B cell (primary cell): ENCODE measurements around the gene OR2F2. TPM values are rescaled to one million over a fixed set of nuclear protein-coding genes. Genes with fewer than 3 reads are reported as not detected.

Source experiments
- ATAC-seq: fragments of 200-7000 bp; cut with Tn5 transposase; one replicate; pipeline ENCODE4 v1.10.0; 2021; ENCODE audit warnings: low read depth, mild to moderate bottlenecking, moderate number of reproducible peaks, moderate library complexity
- CTCF ChIA-PET: fragments of 350-600 bp; sonication (Branson Sonifier 250); formaldehyde crosslinking; loops from one replicate; lab custom pipeline; 2021; ENCODE audit warnings: antibody characterized with exemption, inconsistent platforms; lab: Charles Lee
- POLR2A ChIA-PET: fragments of 350-600 bp; sonication (Branson Sonifier 250); formaldehyde crosslinking; loops from one replicate; lab custom pipeline; 2021; ENCODE audit warnings: antibody characterized with exemption; lab: Charles Lee
- DNase-seq: peaks from one replicate; pipeline ENCODE4 v3.0.0; 2013
- H2AFZ ChIP-seq: 2 replicates; pipeline ENCODE4 v1.6.1; 2012; ENCODE audit warnings: mild to moderate bottlenecking, low read depth, low read length; ENCODE audit not compliant: insufficient read depth, poor library complexity, severe bottlenecking
- H3K27ac ChIP-seq, 2 donors: 1 replicate in 1 of 2; 2 replicates in 1 of 2; pipeline ENCODE4 v1.5.1; 2012 to 2013; ENCODE audit warnings: low read length in 2 of 2, mild to moderate bottlenecking in 2 of 2, moderate library complexity in 1 of 2
- H3K27me3 ChIP-seq, 4 experiments: fragments of 200-600 bp in 1 of 4; sonication (generic) in 1 of 4; replicated peaks in 1 of 4; 1 replicate in 2 of 4; 2 replicates in 2 of 4; pipeline versions ENCODE4 v1.6.1 to v1.7.0; 2013 to 2016; ENCODE audit warnings: low read length in 3 of 4, mild to moderate bottlenecking in 2 of 4, mixed read lengths in 1 of 4, moderate library complexity in 1 of 4; ENCODE audit not compliant: insufficient read depth in 4 of 4, control insufficient read depth in 3 of 4; ENCODE audit errors: control extremely low read depth in 1 of 4
- H3K36me3 ChIP-seq, 2 experiments: replicated peaks in 1 of 2; 1 replicate in 1 of 2; 2 replicates in 1 of 2; pipeline versions ENCODE4 v1.6.1 to v1.7.1; 2013; ENCODE audit warnings: low read length in 1 of 2; ENCODE audit not compliant: insufficient read depth in 2 of 2, control insufficient read depth in 1 of 2; ENCODE audit errors: control extremely low read depth in 1 of 2, extremely low read depth in 1 of 2
- H3K4me1 ChIP-seq, 2 donors: fragments of 200-600 bp in 1 of 2; sonication (generic) in 1 of 2; 1 replicate in 1 of 2; 2 replicates in 1 of 2; pipeline versions ENCODE4 v1.5.1 to v1.6.1; 2013 to 2017; ENCODE audit warnings: low read length in 2 of 2; ENCODE audit not compliant: control insufficient read depth in 2 of 2, insufficient read depth in 2 of 2
- H3K4me2 ChIP-seq: replicated peaks from 2 replicates; pipeline ENCODE3; 2012; ENCODE audit warnings: mild to moderate bottlenecking, low read depth, low read length; ENCODE audit not compliant: poor library complexity, severe bottlenecking
- H3K4me3 ChIP-seq, 5 experiments: fragments of 200-600 bp in 1 of 5; sonication (generic) in 1 of 5; 1 replicate in 3 of 5; 2 replicates in 2 of 5; pipeline versions ENCODE4 v1.5.1 to v1.7.0; 2011 to 2016; ENCODE audit warnings: low read length in 4 of 5, mild to moderate bottlenecking in 4 of 5, low read depth in 2 of 5, control low read depth in 1 of 5, moderate library complexity in 1 of 5; ENCODE audit not compliant: insufficient read depth in 1 of 5; ENCODE audit errors: control extremely low read depth in 1 of 5, extremely low read depth in 1 of 5
- H3K79me2 ChIP-seq: fragments of 200-600 bp; sonication (generic); one replicate; pipeline ENCODE4 v1.6.0; 2016; ENCODE audit warnings: low read length; ENCODE audit not compliant: control insufficient read depth, insufficient read depth
- H3K9ac ChIP-seq: fragments of 200-600 bp; sonication (generic); 2 replicates; pipeline ENCODE4 v1.6.1; 2017; ENCODE audit warnings: mild to moderate bottlenecking, low read length, moderate library complexity
- H3K9me3 ChIP-seq, 3 donors: one replicate each; pipeline versions ENCODE4 v1.6.1 to v1.7.1; 2013; ENCODE audit warnings: low read length in 2 of 3; ENCODE audit not compliant: control insufficient read depth in 2 of 3, insufficient read depth in 1 of 3; ENCODE audit errors: control extremely low read depth in 1 of 3
- H4K20me1 ChIP-seq: 2 replicates; pipeline ENCODE4 v1.6.0; 2012; ENCODE audit warnings: mild to moderate bottlenecking, low read length; ENCODE audit not compliant: insufficient read depth, control insufficient read depth, poor library complexity, severe bottlenecking
- H3K27ac Mint-ChIP-seq: one replicate; pipeline ENCODE4 v1.8.0; 2021; ENCODE audit warnings: mixed read lengths
- H3K27me3 Mint-ChIP-seq: one replicate; pipeline ENCODE4 v1.8.0; 2021; ENCODE audit warnings: mixed read lengths
- H3K4me1 Mint-ChIP-seq: one replicate; pipeline ENCODE4 v1.8.0; 2021; ENCODE audit warnings: mixed read lengths
- H3K4me3 Mint-ChIP-seq: one replicate; pipeline ENCODE4 v1.8.0; 2021; ENCODE audit warnings: mixed read lengths
- H3K9me3 Mint-ChIP-seq: one replicate; pipeline ENCODE4 v1.8.0; 2022; ENCODE audit warnings: mixed read lengths; ENCODE audit not compliant: insufficient read depth
- EZH2 ChIP-seq: IDR thresholded peaks from 2 replicates; pipeline ENCODE4 v1.6.1; 2012; ENCODE audit warnings: borderline replicate concordance, low read depth, mild to moderate bottlenecking, moderate library complexity, low read length; ENCODE audit not compliant: insufficient read depth, poor library complexity, severe bottlenecking
- WGBS: methylation state at CpG from one replicate; pipeline ENCODE4 v1.1.5; 2013; ENCODE audit warnings: missing lambda C conversion rate; ENCODE audit not compliant: insufficient coverage; 5-methylcytosine and 5-hydroxymethylcytosine counted together
- intact Hi-C: fragments of 100-400 bp; cut with micrococcal nuclease; formaldehyde crosslinking; loops from one replicate; pipeline ENCODE4 v1.10.0; 2022
- polyA minus RNA-seq: library from RNA; depleted of rRNA, polyadenylated mRNA; stranded (reverse); fragments of >200 nt; gene quantifications from 2 replicates; pipeline ENCODE4 v1.2.3, GENCODE V29; 2012
- polyA plus RNA-seq: library from polyadenylated mRNA; depleted of rRNA; stranded (reverse); fragments of >200 nt; gene quantifications from 2 replicates; pipeline ENCODE4 v1.2.3, GENCODE V29; 2012
- total RNA-seq, 2 donors: library from RNA; stranded (reverse); fragments of 120-200 nt in 1 of 2; gene quantifications; 1 replicate in 1 of 2; 2 replicates in 1 of 2; pipeline versions ENCODE4 v1.2.3 to v1.2.4, GENCODE V29; 2013 to 2022
- TF ChIP-seq, protein P1 (sequence below): fragments of 200-600 bp; IDR thresholded peaks from one replicate; pipeline ENCODE4 v1.8.0; 2022; ENCODE audit warnings: antibody characterized with exemption, mild to moderate bottlenecking

The OR2F2 gene, protein sequence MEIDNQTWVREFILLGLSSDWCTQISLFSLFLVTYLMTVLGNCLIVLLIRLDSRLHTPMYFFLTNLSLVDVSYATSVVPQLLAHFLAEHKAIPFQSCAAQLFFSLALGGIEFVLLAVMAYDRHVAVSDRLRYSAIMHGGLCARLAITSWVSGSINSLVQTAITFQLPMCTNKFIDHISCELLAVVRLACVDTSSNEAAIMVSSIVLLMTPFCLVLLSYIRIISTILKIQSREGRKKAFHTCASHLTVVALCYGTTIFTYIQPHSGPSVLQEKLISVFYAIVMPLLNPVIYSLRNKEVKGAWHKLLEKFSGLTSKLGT
- not detected in 2 replicates for total RNA-seq
- total RNA-seq (2013) = not detected
- not detected in 2 replicates for polyA plus RNA-seq
- polyA minus RNA-seq = not detected in 2 replicates

DNA sequence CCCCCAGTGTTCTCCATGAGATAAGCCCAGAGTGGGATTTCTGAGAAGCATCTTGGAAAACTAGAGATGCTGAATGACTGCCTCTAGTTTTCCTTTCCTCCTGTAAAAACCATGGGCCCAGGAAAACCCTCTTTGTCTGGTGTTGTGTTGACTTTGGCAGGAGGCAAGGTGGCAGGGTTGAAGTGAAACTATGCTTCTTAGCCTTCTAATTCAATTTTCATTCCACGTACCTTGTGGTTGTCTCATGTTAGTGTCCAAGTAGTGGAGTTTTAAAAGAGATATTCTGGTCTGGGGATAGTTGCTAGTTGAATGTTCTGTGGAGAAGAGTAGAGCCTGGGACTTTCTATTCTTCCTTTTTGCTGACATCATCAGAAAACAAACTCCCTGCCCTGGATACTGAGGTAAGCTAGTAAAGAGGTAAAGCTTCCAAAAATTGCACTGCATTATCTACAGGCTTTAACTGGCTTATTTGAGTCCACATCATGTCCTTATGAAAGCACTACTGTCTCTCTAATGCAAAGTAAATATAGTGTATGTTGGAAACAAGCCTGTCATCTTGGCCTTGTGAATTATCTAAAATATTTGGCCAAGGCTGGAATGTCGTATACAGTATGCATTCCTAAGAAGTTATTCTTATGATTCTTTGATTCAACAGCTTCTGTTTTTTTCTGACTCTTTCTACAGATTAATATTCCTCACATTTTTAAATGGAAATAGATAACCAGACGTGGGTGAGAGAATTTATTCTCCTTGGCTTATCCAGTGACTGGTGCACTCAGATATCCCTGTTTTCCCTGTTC is at the start of gene OR2F2:
OR2F2 (plus strand) TSS at position 708 of the 800 bp plus-strand sequence; CDS start at position 708, 0 bp downstream.
- POLR2A ChIA-PET = no interaction called here
- intact Hi-C loops = no loop called here

More for the DNA sequence above, at the start of gene OR2F2:
- DNase-seq (no peak), ATAC-seq (no peak)
- H3K4me1 ChIP-seq = no peaks in the 10 kb centered on the region
- no peak within 1 kb of the TSS for H3K9ac ChIP-seq
- no peak within 1 kb of the TSS for H3K4me3 Mint-ChIP-seq
- WGBS = no CpG with 5 or more reads among the region's 3 CpGs
- no peaks in the 10 kb centered on the region for H3K4me1 Mint-ChIP-seq
- H3K27ac Mint-ChIP-seq = no peak within 1 kb of the TSS
- no peaks in the 10 kb centered on the region for H4K20me1 ChIP-seq
- H3K27ac ChIP-seq = no peak within 1 kb of the TSS
- H3K27me3 Mint-ChIP-seq = peaks cover 7% of the 10 kb centered on the region
- no peak within 1 kb of the TSS for H3K4me2 ChIP-seq
- peaks cover 0 to 4% (median 4%) of the 10 kb centered on the region in 3 donors for H3K9me3 ChIP-seq
- H2AFZ ChIP-seq = no peak within 1 kb of the TSS
- peaks cover 4% of the 10 kb centered on the region for H3K9me3 Mint-ChIP-seq
- H3K79me2 ChIP-seq = no peaks in the 10 kb centered on the region
- CTCF ChIA-PET = no interaction called here
- no peak within 1 kb of the TSS for H3K4me3 ChIP-seq
- TF ChIP-seq EZH2 = no peak
- TF ChIP-seq, protein P1, sequence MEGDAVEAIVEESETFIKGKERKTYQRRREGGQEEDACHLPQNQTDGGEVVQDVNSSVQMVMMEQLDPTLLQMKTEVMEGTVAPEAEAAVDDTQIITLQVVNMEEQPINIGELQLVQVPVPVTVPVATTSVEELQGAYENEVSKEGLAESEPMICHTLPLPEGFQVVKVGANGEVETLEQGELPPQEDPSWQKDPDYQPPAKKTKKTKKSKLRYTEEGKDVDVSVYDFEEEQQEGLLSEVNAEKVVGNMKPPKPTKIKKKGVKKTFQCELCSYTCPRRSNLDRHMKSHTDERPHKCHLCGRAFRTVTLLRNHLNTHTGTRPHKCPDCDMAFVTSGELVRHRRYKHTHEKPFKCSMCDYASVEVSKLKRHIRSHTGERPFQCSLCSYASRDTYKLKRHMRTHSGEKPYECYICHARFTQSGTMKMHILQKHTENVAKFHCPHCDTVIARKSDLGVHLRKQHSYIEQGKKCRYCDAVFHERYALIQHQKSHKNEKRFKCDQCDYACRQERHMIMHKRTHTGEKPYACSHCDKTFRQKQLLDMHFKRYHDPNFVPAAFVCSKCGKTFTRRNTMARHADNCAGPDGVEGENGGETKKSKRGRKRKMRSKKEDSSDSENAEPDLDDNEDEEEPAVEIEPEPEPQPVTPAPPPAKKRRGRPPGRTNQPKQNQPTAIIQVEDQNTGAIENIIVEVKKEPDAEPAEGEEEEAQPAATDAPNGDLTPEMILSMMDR = no peak
- no peaks in the 10 kb centered on the region for H3K36me3 ChIP-seq
- H3K27me3 ChIP-seq = peaks cover 0 to 3% (median 0%) of the 10 kb centered on the region in 4 experiments
